ENCODE data around the gene TMEM185B.

GRCh38 chr2:120226316-120226715, 3.1 kb upstream of the TMEM185B start:
- TF ChIP-seq POLR2A (IDR thresholded peaks at IDR 0.05; ENCODE audit: low read length): no peak
- no peak for TF ChIP-seq GATA1 (IDR thresholded peaks at IDR 0.05; ENCODE audit: low read depth, low read length)

Measured in erythroblast (primary cell).